NT2/D1 (cell line): ENCODE measurements around the gene AKR1B15.

Experiments used
- YY1 ChIP-seq: IDR thresholded peaks from 2 replicates; pipeline ENCODE4 v1.6.1; 2011; ENCODE audit not compliant: insufficient read length, insufficient read depth
- ZNF274 ChIP-seq: IDR thresholded peaks from 2 replicates; pipeline ENCODE4 v1.6.1; 2011; ENCODE audit warnings: mild to moderate bottlenecking, low read depth, low read length

DNA sequence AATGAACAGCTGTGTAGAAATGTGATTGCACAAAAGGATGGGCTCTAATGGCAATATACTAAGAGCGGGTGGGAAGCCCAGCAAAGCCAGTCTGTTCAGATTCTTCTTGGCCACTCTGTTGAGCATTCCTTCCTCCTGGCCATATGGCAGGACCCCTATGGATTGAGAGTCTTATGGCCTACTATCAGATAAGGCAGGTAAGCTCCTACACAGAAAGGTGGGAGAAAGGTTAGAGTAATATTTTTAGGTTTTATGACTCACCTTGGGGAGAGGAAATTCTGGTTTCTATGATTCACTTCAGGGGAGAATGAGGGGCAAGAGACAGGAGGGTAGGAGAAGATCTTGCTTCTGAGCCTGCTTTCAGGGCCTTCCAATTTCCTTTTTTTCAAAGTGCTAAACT is 36.6 kb upstream of the AKR1B15 start:
- TF ChIP-seq YY1 = no peak
- no peak for TF ChIP-seq ZNF274
